HTERT RPE-1 (cell line): ENCODE measurements around the gene EIF4E2.
"Not testable (repeated sequence)": the region's sequence is repeated elsewhere in the genome, so short reads cannot be mapped to it uniquely, and the experiment has no call there.

Experiments
- in situ Hi-C: fragments of 300-500 bp; cut with MboI; formaldehyde crosslinking; loops from 4 replicates; pipeline ENCODE4 v1.14.3; 2020; ENCODE audit warnings: low sequenced_read_pairs

EIF4E2 gene

GRCh38 chr2:232562515-232563151 is 12.1 kb downstream of the EIF4E2 start:
- in situ Hi-C loops: no loop called here

GRCh38 chr2:232563580-232563979 is 13.1 kb downstream of the EIF4E2 start:
- in situ Hi-C loops: no loop called here

GRCh38 chr2:232567721-232568120 is 17.2 kb downstream of the EIF4E2 start:
- in situ Hi-C loops: no loop called here

DNA sequence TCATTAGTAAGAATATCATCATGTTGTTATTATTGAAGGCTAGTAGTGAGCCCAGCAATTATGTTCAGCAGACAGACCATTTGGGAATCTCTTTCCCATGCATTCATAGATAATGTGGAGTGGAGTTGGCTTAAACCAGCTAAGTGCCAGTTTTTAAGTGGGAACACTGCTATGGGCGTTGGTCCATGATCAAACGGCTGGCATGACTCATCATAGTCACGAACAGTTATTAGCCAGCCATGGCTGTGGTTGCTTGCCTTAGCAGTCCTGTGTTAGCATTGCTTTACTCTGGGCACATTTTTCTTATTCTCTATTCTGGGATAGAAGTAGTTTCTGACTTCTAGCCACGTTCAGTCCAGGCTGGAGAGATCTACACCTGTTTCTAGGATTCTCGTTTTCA is 17.7 kb downstream of the EIF4E2 start:
- in situ Hi-C loops: no loop called here

DNA sequence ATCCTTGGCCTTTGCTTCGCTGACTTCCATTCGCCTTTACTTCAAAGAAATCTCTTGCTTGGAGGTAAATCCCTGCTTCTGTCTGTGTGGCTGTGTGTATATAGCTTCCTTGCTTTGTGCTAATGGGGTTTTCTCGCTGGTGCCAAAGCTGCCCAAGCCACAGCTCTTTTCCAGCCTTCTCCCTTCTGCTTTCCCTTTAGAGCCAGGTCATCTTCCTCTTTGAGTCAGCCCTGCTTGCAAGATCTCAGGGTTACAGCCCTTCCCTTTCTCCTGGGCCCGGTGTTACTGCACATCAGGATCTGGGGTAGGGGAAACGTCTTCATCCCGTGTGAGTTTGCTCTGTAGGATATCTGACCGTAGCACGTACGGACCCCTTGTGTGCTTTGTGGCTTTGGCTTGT is 19.1 kb downstream of the EIF4E2 start:
- in situ Hi-C loops: no loop called here

DNA sequence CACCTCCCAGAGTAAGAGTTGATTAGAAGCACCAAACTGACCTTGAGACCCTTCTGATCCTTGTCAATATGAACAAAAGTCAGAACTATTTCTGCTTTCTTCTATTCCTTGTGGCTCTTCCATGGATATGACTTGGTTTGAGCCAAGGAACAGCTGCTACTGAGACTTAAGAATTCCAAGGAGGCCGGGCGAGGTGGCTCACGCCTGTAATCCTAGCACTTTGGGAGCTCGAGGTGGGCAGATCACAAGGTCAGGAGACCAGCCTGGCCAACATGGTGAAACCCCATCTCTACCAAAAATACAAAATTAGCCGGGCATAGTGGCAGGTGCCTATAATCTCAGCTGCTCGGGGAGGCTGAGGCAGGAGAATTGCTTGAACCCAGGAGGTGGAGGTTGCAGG is 20.0 kb downstream of the EIF4E2 start:
- in situ Hi-C loops: not testable (repeated sequence)

GRCh38 chr2:232571026-232571474 is 20.6 kb downstream of the EIF4E2 start:
- in situ Hi-C loops: no loop called here

- in situ Hi-C loops: no loop called here
Observed at GRCh38 chr2:232573042-232573441, 22.6 kb downstream of the EIF4E2 start.

DNA sequence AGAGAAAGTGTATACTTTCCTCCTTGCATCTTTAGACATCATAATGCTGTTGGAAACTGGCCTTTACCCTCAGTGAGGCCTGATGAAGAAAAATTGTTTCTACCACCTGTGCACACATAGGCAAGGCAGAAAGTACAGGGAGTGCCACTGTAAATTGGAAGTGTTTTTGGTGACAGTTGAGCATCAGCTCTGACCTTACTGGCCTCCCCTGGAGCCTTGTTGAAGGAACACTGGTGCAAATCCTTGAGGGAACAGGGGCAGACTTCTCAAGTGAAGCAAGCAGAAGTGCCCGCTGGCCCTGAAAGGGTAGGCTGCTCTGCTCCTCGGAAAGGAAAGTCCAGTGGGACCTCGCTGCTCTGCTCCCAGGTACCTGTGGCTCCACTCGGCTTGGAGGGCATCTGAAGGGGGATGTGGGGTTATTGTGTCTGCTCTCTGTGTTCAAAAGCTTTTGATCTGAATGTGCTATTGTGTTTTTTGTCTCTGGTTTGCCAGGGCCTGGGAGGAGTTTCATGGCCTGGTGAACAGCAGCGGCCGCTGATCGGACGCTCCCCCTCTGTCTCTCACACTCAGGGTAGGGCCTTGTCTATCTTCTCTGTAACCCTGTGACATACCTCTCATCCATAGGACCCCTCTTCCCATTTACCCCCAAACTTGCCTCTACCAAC is 23.4 kb downstream of the EIF4E2 start:
- in situ Hi-C loops: no loop called here

GRCh38 chr2:232574674-232575403 is 24.4 kb downstream of the EIF4E2 start:
- in situ Hi-C loops: no loop called here

DNA sequence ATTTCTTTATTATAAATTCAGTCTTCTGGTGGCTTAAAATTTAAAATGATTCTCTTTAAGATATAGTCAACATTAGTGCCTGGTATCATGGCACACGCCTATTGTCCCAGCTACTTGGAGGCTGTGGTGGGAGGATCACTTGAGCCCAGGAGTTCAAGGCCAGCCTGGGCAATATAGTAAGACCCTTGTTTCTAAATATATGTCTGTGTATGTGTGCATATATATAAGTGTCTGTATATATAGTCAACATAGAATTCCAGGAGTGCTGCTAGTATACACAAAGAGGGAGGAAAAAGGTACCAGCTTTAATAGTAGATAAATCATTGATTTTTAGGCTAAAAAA is 24.9 kb downstream of the EIF4E2 start:
- in situ Hi-C loops: no loop called here

- in situ Hi-C loops: no loop called here
Observed at GRCh38 chr2:232576995-232577394, 26.5 kb downstream of the EIF4E2 start.

DNA sequence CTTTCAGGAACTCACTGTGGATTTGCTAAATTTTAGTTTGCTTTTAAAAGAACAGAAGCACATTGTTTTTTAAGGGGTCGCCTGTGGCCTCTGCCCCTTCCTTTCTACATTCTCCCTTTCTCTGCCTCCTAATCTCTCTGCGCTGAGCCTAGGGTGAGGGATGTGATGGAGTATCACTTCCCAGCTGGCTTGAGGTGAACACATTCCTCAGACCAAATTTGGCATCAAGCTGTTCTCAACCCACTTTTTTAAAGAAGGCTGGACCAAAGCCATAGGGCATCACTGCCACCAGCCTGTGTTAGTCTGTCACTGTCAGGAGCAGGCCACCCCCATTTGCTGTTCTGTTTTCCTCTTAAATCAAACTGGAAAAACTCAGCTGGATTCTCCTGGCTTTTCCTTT is 27.4 kb downstream of the EIF4E2 start:
- in situ Hi-C loops: no loop called here

- in situ Hi-C loops: no loop called here
Observed at GRCh38 chr2:232578626-232579025, 28.1 kb downstream of the EIF4E2 start.

GRCh38 chr2:232580648-232580981 is 30.1 kb downstream of the EIF4E2 start:
- in situ Hi-C loops: no loop called here

DNA sequence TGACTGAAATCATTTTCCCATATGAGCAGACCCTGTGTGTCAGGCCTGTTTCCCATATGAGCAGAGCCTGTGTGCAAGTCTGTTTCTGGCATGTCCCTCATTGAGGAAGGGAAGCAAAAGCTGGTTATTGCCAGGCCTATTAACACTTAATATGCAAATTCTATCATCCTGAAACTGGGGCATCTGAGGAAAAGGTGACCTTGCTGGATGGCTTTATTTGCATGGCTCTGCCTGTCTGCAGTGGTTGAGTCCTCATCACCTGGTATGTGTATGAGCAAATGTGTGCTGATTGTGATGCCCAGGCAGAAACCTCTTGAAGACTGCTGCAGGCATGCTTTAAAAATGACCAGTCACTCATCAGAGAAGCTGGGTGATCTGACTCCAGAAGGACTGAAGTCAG is 31.2 kb downstream of the EIF4E2 start:
- in situ Hi-C loops: no loop called here

DNA sequence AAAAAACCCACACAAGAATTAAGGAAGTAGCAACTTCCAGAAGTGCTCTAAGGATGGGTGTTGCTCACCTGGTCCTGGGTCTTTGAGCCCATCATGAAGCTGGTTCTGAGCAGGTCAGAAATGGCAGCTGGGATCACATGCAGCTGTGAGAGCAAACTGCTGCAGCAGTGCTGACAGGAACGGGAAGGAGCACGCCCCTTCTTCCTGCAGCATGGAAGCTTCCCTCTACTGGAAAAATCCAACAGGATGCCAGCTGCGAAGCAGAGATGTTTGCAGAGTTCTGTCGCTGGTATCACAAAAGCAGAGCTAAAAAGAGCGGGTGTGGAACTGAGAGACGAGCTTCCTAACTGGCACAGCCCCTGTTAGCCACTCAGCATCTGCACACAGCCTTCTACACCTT is 33.7 kb downstream of the EIF4E2 start:
- in situ Hi-C loops: no loop called here

DNA sequence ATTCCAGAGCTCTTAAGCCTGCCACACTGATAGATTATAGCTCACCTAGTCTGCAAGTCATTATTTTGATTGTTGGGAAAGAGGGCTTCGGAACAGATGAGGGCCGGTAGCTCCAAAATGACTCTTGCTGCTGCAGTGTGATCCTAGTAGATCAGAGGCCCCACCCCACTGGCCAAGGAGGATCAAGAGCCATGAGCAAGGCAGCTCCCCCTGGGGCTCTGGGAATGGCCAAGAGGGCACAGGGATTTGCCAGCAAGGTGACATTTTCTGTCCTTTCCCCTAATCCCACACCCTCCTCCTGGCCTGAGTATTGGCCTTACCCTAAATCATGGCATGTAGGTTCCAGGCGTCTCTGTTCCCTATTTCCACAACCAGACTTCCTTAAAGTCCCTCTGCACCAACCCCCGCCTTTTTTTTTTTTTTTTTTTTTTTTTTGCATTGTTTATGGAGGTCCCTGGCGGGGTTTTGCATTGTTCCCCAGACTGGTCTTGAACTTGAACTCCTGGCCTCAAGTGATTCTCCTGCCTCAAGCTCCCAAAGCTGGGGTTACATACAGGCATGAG is 36.5 kb downstream of the EIF4E2 start:
- in situ Hi-C loops: no loop called here

GRCh38 chr2:232587512-232587911 is 37.0 kb downstream of the EIF4E2 start:
- in situ Hi-C loops: no loop called here

- in situ Hi-C loops: no loop called here
Observed at GRCh38 chr2:232588031-232588430, 37.5 kb downstream of the EIF4E2 start.

DNA sequence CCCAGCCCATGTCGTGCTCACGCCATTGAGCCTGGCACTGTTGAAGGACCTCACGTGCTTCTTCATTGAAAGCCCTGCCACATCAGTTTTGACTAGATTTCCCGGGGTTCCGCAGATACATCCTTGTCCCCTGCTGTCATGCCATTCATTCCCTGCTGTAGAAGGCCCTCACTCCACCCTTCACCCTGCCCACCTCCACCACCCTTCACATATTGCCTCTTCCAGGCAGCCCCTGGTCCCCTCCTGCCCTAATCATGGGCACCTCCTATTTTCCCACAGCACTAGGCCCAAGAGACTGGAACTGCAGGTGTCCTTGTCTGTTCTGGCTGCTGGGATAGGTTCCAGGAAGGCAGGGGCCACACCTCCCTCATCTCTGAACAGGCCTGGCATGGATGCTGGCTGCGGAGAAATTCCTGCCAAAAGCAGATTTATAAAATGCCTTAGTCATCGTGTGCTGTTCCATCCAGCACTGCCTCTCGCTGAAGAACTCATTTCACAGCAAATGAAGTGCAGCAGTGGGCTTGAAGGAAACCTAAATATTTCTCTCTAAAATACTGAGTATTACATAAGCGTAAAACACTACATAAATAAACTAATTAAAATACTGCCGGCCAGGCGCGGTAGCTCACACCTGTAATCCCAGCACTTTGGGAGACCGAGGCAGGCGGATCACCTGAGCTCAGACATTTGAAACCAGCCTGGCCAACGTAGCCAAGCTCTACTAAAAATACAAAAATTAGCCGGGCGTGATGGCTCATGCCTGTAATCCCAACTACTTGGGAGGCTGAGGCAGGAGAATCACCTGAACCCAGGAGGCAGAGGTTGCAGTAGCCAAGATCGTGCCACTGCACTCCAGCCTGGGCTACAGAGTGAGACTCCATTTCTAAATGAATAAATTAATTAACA is 38.4 kb downstream of the EIF4E2 start:
- in situ Hi-C loops: no loop called here
